ENCODE measurements around the gene HBG1.

Gene HBG1

DNA sequence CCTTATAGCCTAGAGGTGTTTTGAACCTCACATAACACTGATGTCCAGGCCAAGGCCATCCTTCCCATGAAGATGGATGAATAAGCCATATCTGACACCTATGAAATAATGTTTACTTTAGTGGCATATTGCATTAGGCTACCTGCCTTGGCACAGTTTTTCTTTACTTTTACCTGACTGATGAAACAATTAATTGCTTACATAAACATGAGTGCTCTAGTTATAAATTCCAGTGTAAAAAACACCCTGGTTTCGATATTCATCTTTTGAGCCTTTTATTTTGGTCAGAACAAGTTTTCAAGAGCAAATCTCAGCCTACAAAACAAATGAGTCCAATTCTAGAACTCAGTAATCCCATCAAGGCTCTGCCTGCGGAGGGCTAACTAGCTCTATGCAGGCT, 27.0 kb upstream of the HBG1 start:
- Histone ChIP-seq H3K4me1 (ENCODE audit: control insufficient read depth, insufficient read depth, low read length) (peaks cover 13% of the 10 kb centered on the region), H3K9me3 (ENCODE audit: control insufficient read depth, insufficient read depth, low read length) (no peaks in the 10 kb centered on the region), H3K27me3 (ENCODE audit: control insufficient read depth, insufficient read depth, low read length) (no peaks in the 10 kb centered on the region), H3K4me3 (ENCODE audit: low read depth, low read length) (no peak overlapping the region), H3K27ac (ENCODE audit: low read depth, low read length) (no peak overlapping the region), H3K36me3 (ENCODE audit: control insufficient read depth, insufficient read depth, low read length) (no peaks in the 10 kb centered on the region), H3K9ac (ENCODE audit: low read depth, low read length) (no peak overlapping the region)

GRCh38 chr11:5275369-5276110, 25.9 kb upstream of the HBG1 start:
- Histone ChIP-seq H3K36me3 (ENCODE audit: control insufficient read depth, insufficient read depth, low read length) (no peaks in the 10 kb centered on the region), H3K4me3 (ENCODE audit: low read depth, low read length) (no peak overlapping the region), H3K9ac (ENCODE audit: low read depth, low read length) (no peak overlapping the region), H3K4me1 (ENCODE audit: control insufficient read depth, insufficient read depth, low read length) (peaks cover 9% of the 10 kb centered on the region), H3K27me3 (ENCODE audit: control insufficient read depth, insufficient read depth, low read length) (no peaks in the 10 kb centered on the region), H3K9me3 (ENCODE audit: control insufficient read depth, insufficient read depth, low read length) (no peaks in the 10 kb centered on the region), H3K27ac (ENCODE audit: low read depth, low read length) (no peak overlapping the region)

GRCh38 chr11:5274395-5274794, 24.7 kb upstream of the HBG1 start:
- Histone ChIP-seq H3K4me3 (ENCODE audit: low read depth, low read length) (no peak overlapping the region), H3K4me1 (ENCODE audit: control insufficient read depth, insufficient read depth, low read length) (peaks cover 9% of the 10 kb centered on the region; the same call in 1 of the 2 replicates), H3K27ac (ENCODE audit: low read depth, low read length) (no peak overlapping the region), H3K9me3 (ENCODE audit: control insufficient read depth, insufficient read depth, low read length) (no peaks in the 10 kb centered on the region), H3K27me3 (ENCODE audit: control insufficient read depth, insufficient read depth, low read length) (no peaks in the 10 kb centered on the region), H3K36me3 (ENCODE audit: control insufficient read depth, insufficient read depth, low read length) (no peaks in the 10 kb centered on the region), H3K9ac (ENCODE audit: low read depth, low read length) (no peak overlapping the region)

- H3K9me3 ChIP-seq (ENCODE audit: control insufficient read depth, insufficient read depth, low read length), result no peaks in the 10 kb centered on the region
- H3K36me3 ChIP-seq (ENCODE audit: control insufficient read depth, insufficient read depth, low read length), result no peaks in the 10 kb centered on the region
- H3K4me3 ChIP-seq (ENCODE audit: low read depth, low read length), result no peak overlapping the region
- H3K27me3 ChIP-seq (ENCODE audit: control insufficient read depth, insufficient read depth, low read length), result no peaks in the 10 kb centered on the region
- peaks cover 9% of the 10 kb centered on the region; the same call in 1 of the 2 replicates for H3K4me1 ChIP-seq (ENCODE audit: control insufficient read depth, insufficient read depth, low read length)
- no peak overlapping the region for H3K27ac ChIP-seq (ENCODE audit: low read depth, low read length)
- H3K9ac ChIP-seq (ENCODE audit: low read depth, low read length), result no peak overlapping the region
These were observed 22.8 kb upstream of the HBG1 start for GRCh38 chr11:5272395-5273017.

GRCh38 chr11:5269715-5270147, 20.1 kb upstream of the HBG1 start, which contains the start of gene HBE1:
Gene HBE1, minus strand, starts transcription at chr11:5269945. Its CDS starts 55 bp downstream, at chr11:5269890.
- H3K9ac ChIP-seq (ENCODE audit: low read depth, low read length), result no peak within 1 kb of the TSS
- H3K27ac ChIP-seq (ENCODE audit: low read depth, low read length), result no peak within 1 kb of the TSS
- H3K36me3 ChIP-seq (ENCODE audit: control insufficient read depth, insufficient read depth, low read length), result no peaks in the 10 kb centered on the region
- peaks cover 7% of the 10 kb centered on the region; the same call in 1 of the 2 replicates for H3K4me1 ChIP-seq (ENCODE audit: control insufficient read depth, insufficient read depth, low read length)
- no peak within 1 kb of the TSS for H3K4me3 ChIP-seq (ENCODE audit: low read depth, low read length)
- H3K9me3 ChIP-seq (ENCODE audit: control insufficient read depth, insufficient read depth, low read length), result no peaks in the 10 kb centered on the region
- no peaks in the 10 kb centered on the region for H3K27me3 ChIP-seq (ENCODE audit: control insufficient read depth, insufficient read depth, low read length)

- Histone ChIP-seq H3K36me3 (ENCODE audit: control insufficient read depth, insufficient read depth, low read length) (no peaks in the 10 kb centered on the region), H3K27me3 (ENCODE audit: control insufficient read depth, insufficient read depth, low read length) (no peaks in the 10 kb centered on the region), H3K9ac (ENCODE audit: low read depth, low read length) (no peak overlapping the region), H3K4me3 (ENCODE audit: low read depth, low read length) (no peak overlapping the region), H3K9me3 (ENCODE audit: control insufficient read depth, insufficient read depth, low read length) (no peaks in the 10 kb centered on the region), H3K27ac (ENCODE audit: low read depth, low read length) (no peak overlapping the region), H3K4me1 (ENCODE audit: control insufficient read depth, insufficient read depth, low read length) (no peaks in the 10 kb centered on the region)
These were observed 17.4 kb upstream of the HBG1 start for GRCh38 chr11:5267033-5267563.

- Histone ChIP-seq H3K4me3 (ENCODE audit: low read depth, low read length) (no peak overlapping the region), H3K9ac (ENCODE audit: low read depth, low read length) (no peak overlapping the region), H3K9me3 (ENCODE audit: control insufficient read depth, insufficient read depth, low read length) (no peaks in the 10 kb centered on the region), H3K4me1 (ENCODE audit: control insufficient read depth, insufficient read depth, low read length) (no peaks in the 10 kb centered on the region), H3K27ac (ENCODE audit: low read depth, low read length) (no peak overlapping the region), H3K36me3 (ENCODE audit: control insufficient read depth, insufficient read depth, low read length) (no peaks in the 10 kb centered on the region), H3K27me3 (ENCODE audit: control insufficient read depth, insufficient read depth, low read length) (no peaks in the 10 kb centered on the region)
These were observed 17.0 kb upstream of the HBG1 start for GRCh38 chr11:5266609-5267008.

DNA sequence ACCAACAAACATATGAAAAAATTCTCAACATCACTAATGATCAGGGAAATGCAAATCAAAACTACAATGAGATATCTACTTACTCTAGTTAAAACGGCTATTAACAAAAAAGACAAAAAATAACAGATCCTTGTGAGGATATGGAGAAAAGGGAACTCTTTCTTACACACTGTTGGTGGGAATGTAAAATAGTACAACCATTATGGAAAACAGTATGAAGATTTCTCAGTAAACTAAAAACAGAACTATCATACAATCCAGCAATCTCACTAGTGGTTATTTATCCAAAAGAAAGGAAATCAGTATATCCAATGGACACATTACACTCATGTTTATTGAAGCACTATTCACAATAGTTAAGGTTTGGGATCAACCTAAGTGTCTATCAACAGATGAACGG, 16.2 kb upstream of the HBG1 start:
- Histone ChIP-seq H3K27me3 (ENCODE audit: control insufficient read depth, insufficient read depth, low read length) (no peaks in the 10 kb centered on the region), H3K4me3 (ENCODE audit: low read depth, low read length) (no peak overlapping the region), H3K9ac (ENCODE audit: low read depth, low read length) (no peak overlapping the region), H3K36me3 (ENCODE audit: control insufficient read depth, insufficient read depth, low read length) (no peaks in the 10 kb centered on the region), H3K4me1 (ENCODE audit: control insufficient read depth, insufficient read depth, low read length) (no peaks in the 10 kb centered on the region), H3K27ac (ENCODE audit: low read depth, low read length) (no peak overlapping the region), H3K9me3 (ENCODE audit: control insufficient read depth, insufficient read depth, low read length) (no peaks in the 10 kb centered on the region)

DNA sequence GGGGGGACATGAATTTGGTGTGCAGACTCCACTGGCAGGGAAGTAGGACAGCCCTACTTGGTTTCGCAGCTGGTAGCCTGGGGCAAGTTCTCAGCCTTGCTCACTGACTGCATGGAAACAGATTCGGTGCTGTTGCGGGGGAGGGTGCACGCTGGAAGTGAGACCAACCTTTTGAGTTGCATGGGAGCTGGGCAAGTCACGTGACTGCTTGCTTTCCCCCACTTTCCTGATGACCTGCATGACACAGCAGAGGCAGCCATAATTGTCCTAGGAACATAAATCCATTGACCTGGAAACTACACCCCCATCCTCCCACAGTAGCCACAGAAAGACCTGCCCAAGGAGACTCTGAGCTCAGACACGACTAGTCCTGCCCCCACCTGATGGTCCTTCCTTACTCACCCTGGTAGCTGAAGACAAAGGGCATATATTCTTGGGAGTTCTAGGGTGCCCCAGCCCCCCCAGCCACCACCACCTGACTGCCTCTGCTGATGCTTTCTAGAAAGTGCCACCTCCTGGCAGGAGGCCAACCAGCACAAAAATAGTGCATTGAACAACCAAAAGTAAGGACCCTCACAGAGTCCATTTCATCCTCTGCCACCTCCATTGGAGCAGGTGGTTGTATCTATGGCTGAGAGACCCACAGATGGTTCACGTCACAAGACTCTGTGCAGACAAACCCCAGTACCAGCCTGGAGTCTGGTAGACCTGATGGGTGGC, 9.0 kb upstream of the HBG1 start:
- H3K4me1 ChIP-seq (ENCODE audit: control insufficient read depth, insufficient read depth, low read length), result peaks cover 19% of the 10 kb centered on the region
- H3K4me3 ChIP-seq (ENCODE audit: low read depth, low read length), result no peak overlapping the region
- H3K36me3 ChIP-seq (ENCODE audit: control insufficient read depth, insufficient read depth, low read length), result no peaks in the 10 kb centered on the region
- no peak overlapping the region for H3K27ac ChIP-seq (ENCODE audit: low read depth, low read length)
- H3K9me3 ChIP-seq (ENCODE audit: control insufficient read depth, insufficient read depth, low read length), result no peaks in the 10 kb centered on the region
- H3K27me3 ChIP-seq (ENCODE audit: control insufficient read depth, insufficient read depth, low read length), result no peaks in the 10 kb centered on the region
- H3K9ac ChIP-seq (ENCODE audit: low read depth, low read length), result no peak overlapping the region

DNA sequence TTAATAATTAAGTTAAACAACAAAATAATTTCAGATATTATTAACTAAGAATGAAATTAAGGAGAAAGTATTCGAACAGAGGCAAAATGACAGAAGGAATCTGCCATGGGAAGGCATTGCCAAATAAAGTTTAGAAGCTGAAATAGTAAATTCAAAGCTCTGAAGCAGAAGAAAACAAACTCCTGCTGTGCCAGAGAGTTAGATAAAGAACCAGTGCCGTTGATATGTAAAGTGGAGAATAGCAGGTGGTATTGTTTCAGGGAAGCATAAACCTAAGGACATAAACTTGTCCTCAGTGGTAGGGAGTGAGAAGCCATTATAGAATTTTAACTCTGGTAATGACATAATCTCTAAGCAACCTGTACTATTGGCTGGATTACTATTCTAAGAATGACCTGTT, 7.6 kb upstream of the HBG1 start:
- no peaks in the 10 kb centered on the region for H3K9me3 ChIP-seq (ENCODE audit: control insufficient read depth, insufficient read depth, low read length)
- no peak overlapping the region for H3K9ac ChIP-seq (ENCODE audit: low read depth, low read length)
- H3K27ac ChIP-seq (ENCODE audit: low read depth, low read length), result peak overlapping the region; percentile 13
- no peaks in the 10 kb centered on the region for H3K36me3 ChIP-seq (ENCODE audit: control insufficient read depth, insufficient read depth, low read length)
- H3K4me3 ChIP-seq (ENCODE audit: low read depth, low read length), result no peak overlapping the region
- H3K4me1 ChIP-seq (ENCODE audit: control insufficient read depth, insufficient read depth, low read length), result peaks cover 19% of the 10 kb centered on the region
- H3K27me3 ChIP-seq (ENCODE audit: control insufficient read depth, insufficient read depth, low read length), result no peaks in the 10 kb centered on the region

All from HUES48 (cell line).